HL-60 (cell line): ENCODE measurements around the gene RPL26.

Source experiments
- DNase-seq, 2 experiments: peaks; one replicate each; pipeline ENCODE4 v3.0.0-alpha.2; 2010 to 2020; ENCODE audit warnings: low read depth in 1 of 2, low spot score in 1 of 2
- H3K27ac ChIP-seq: fragments of 250-450 bp; sonication (Bioruptor Pico); replicated peaks from 2 replicates; pipeline ENCODE4 v1.5.1; 2020; ENCODE audit warnings: mild to moderate bottlenecking, moderate library complexity
- H3K27me3 ChIP-seq: fragments of 250-450 bp; sonication (Bioruptor Pico); 2 replicates; pipeline ENCODE4 v1.5.1; 2021; ENCODE audit warnings: mild to moderate bottlenecking, moderate library complexity; ENCODE audit not compliant: insufficient read depth, poor library complexity, severe bottlenecking
- H3K4me3 ChIP-seq: replicated peaks from 2 replicates; pipeline ENCODE4 v1.5.1; 2011; ENCODE audit warnings: mild to moderate bottlenecking, control low read depth, low read length; ENCODE audit not compliant: insufficient read depth
- GABPA ChIP-seq: IDR thresholded peaks from 2 replicates; pipeline ENCODE4 v1.6.1; 2012; ENCODE audit warnings: low read depth
- POLR2AphosphoS5 ChIP-seq: IDR thresholded peaks from 2 replicates; pipeline ENCODE4 v1.6.1; 2012; ENCODE audit warnings: low read depth
- SPI1 ChIP-seq: IDR thresholded peaks from 2 replicates; pipeline ENCODE4 v1.6.1; 2012; ENCODE audit warnings: low read depth, mild to moderate bottlenecking, borderline replicate concordance
- TF ChIP-seq, protein P1 (sequence below): IDR thresholded peaks from 2 replicates; pipeline ENCODE4 v1.6.1; 2012; ENCODE audit warnings: low read depth; ENCODE audit not compliant: insufficient replicate concordance
- TF ChIP-seq, protein P2 (sequence below): IDR thresholded peaks from one replicate; pipeline ENCODE4 v1.5.1; 2011; ENCODE audit warnings: low read length, control low read depth, inconsistent platforms; ENCODE audit not compliant: insufficient read depth

The RPL26 gene

DNA sequence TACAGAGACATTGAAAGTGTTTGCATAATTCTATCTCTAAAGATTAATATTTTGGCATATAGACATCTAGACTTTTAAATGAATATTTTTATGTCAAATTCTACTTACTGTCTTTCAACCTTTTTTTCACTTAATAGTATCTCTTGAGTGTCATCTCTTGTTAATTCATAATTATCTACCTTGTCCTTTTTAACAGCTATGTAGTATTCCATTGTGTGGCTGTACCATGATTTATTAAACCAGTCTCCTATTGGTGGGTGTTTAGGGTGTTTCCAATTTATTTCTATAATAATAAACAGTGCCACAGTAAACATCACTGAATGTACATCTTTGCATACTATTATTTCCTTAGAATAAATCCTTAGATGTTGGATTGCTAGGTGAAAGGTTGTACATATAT lies 30.9 kb upstream of the RPL26 start:
- H3K27ac ChIP-seq = no peak overlapping the region

DNA sequence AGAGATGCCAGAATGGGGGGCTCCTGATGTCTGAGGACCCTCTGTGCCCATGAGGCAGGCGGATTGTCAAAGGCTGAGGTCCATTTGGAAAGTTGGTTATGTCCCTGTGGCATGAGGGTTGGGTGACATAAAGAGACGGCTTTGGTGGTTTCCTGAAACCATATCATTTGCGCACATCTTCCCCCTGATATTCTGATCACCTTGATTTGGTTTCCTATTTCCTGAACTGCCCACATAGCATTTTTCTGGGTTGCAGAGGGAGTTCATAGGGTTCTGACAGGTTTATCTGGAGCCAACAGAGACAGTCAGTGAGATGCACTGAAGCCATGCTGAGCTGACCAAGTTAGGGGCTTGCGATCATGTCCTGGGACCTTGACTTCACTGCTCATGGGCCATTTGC lies 30.3 kb upstream of the RPL26 start:
- DNase-seq = no peak
- H3K4me3 ChIP-seq = peak overlapping the region; percentile 18
- H3K27me3 ChIP-seq = no peaks in the 10 kb centered on the region
- peak overlapping the region; percentile 45 for H3K27ac ChIP-seq
- TF ChIP-seq, protein P1, sequence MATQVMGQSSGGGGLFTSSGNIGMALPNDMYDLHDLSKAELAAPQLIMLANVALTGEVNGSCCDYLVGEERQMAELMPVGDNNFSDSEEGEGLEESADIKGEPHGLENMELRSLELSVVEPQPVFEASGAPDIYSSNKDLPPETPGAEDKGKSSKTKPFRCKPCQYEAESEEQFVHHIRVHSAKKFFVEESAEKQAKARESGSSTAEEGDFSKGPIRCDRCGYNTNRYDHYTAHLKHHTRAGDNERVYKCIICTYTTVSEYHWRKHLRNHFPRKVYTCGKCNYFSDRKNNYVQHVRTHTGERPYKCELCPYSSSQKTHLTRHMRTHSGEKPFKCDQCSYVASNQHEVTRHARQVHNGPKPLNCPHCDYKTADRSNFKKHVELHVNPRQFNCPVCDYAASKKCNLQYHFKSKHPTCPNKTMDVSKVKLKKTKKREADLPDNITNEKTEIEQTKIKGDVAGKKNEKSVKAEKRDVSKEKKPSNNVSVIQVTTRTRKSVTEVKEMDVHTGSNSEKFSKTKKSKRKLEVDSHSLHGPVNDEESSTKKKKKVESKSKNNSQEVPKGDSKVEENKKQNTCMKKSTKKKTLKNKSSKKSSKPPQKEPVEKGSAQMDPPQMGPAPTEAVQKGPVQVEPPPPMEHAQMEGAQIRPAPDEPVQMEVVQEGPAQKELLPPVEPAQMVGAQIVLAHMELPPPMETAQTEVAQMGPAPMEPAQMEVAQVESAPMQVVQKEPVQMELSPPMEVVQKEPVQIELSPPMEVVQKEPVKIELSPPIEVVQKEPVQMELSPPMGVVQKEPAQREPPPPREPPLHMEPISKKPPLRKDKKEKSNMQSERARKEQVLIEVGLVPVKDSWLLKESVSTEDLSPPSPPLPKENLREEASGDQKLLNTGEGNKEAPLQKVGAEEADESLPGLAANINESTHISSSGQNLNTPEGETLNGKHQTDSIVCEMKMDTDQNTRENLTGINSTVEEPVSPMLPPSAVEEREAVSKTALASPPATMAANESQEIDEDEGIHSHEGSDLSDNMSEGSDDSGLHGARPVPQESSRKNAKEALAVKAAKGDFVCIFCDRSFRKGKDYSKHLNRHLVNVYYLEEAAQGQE = no peak
- no peak for TF ChIP-seq GABPA
- no peak for TF ChIP-seq SPI1
- TF ChIP-seq, protein P2, sequence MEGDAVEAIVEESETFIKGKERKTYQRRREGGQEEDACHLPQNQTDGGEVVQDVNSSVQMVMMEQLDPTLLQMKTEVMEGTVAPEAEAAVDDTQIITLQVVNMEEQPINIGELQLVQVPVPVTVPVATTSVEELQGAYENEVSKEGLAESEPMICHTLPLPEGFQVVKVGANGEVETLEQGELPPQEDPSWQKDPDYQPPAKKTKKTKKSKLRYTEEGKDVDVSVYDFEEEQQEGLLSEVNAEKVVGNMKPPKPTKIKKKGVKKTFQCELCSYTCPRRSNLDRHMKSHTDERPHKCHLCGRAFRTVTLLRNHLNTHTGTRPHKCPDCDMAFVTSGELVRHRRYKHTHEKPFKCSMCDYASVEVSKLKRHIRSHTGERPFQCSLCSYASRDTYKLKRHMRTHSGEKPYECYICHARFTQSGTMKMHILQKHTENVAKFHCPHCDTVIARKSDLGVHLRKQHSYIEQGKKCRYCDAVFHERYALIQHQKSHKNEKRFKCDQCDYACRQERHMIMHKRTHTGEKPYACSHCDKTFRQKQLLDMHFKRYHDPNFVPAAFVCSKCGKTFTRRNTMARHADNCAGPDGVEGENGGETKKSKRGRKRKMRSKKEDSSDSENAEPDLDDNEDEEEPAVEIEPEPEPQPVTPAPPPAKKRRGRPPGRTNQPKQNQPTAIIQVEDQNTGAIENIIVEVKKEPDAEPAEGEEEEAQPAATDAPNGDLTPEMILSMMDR = no peak
- TF ChIP-seq POLR2AphosphoS5 = no peak

More for the DNA sequence above, 30.9 kb upstream of the RPL26 start:
- DNase-seq = no peak
- H3K27me3 ChIP-seq = no peaks in the 10 kb centered on the region
- H3K4me3 ChIP-seq = no peak overlapping the region
- no peak for TF ChIP-seq GABPA
- TF ChIP-seq, protein P1 = no peak
- no peak for TF ChIP-seq POLR2AphosphoS5
- no peak for TF ChIP-seq SPI1
- TF ChIP-seq, protein P2 = no peak

DNA sequence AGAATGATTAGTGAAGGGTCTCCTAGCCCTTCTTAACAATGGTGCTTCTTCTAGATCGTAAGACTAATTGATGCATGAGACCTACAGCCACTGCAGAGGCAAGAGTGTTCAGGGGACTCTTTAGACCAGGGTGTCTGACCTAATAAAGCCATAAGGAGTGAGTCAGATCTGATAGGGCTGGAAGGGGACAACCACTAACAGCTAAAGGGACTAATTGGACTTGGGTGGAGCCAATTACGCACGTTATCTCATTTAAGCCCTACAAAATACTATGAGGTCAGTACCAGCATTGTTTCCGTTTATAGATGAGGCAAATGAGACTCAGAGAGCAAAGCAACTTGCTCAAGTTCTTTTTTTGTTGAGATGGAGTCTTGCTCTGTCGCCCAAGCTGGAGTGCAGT lies 29.1 kb upstream of the RPL26 start:
- no peak overlapping the region for H3K4me3 ChIP-seq
- H3K27me3 ChIP-seq = no peaks in the 10 kb centered on the region
- H3K27ac ChIP-seq = no peak overlapping the region; the same call in 1 of the 2 replicates
- no peak for DNase-seq
- TF ChIP-seq, protein P2 = no peak
- TF ChIP-seq SPI1 = no peak
- no peak for TF ChIP-seq POLR2AphosphoS5
- TF ChIP-seq GABPA = no peak
- TF ChIP-seq, protein P1 = no peak
